Body of pancreas (tissue), 4 donors: ENCODE measurements around the gene ANKRD35. TPM values are rescaled to one million over a fixed set of nuclear protein-coding genes. Genes with fewer than 3 reads are reported as not detected.

Experiments used
- ATAC-seq: fragments of 150-250 bp; one replicate; pipeline ENCODE4 v1.9.1; 2016
- DNase-seq, 4 donors: peaks; one replicate each; pipeline ENCODE4 v3.0.0-alpha.2; 2019
- H3K27ac ChIP-seq, 4 donors: fragments of 200-600 bp; sonication (generic); 1 replicate in 3 of 4; 2 replicates in 1 of 4; pipeline versions ENCODE4 v1.5.1 to v1.6.1; 2016 to 2019; ENCODE audit warnings: mild to moderate bottlenecking in 1 of 4, mixed read lengths in 1 of 4, moderate library complexity in 1 of 4
- H3K27me3 ChIP-seq, 2 donors: fragments of 200-600 bp; sonication (generic); one replicate each; pipeline ENCODE4 v1.6.0; 2016; ENCODE audit warnings: mild to moderate bottlenecking in 1 of 2
- H3K36me3 ChIP-seq, 2 donors: fragments of 200-600 bp; sonication (generic); replicated peaks in 1 of 2; 2 replicates each; pipeline ENCODE4 v1.5.1; 2016; ENCODE audit warnings: low read depth in 2 of 2; ENCODE audit not compliant: insufficient read depth in 1 of 2
- H3K4me1 ChIP-seq: fragments of 200-600 bp; sonication (generic); one replicate; pipeline ENCODE4 v1.6.0; 2016
- H3K4me3 ChIP-seq, 2 donors: fragments of 200-600 bp; sonication (generic); 1 replicate in 1 of 2; 2 replicates in 1 of 2; pipeline ENCODE4 v1.5.1; 2016 to 2019
- H3K9me3 ChIP-seq, 3 donors: fragments of 200-600 bp; sonication (generic); 1 replicate in 2 of 3; 2 replicates in 1 of 3; pipeline ENCODE4 v1.5.1; 2016
- CTCF ChIP-seq, 7 experiments: fragments of 450-650 bp in 4 of 7; fragments of 200-600 bp in 3 of 7; sonication (generic) in 3 of 7; IDR thresholded peaks; one replicate each; pipeline ENCODE4 v1.5.1; 2016 to 2019; ENCODE audit warnings: antibody characterized with exemption in 7 of 7
- POLR2A ChIP-seq, 3 donors: fragments of 450-650 bp; IDR thresholded peaks; one replicate each; pipeline ENCODE4 v1.6.1; 2016; ENCODE audit warnings: antibody characterized with exemption in 3 of 3, mild to moderate bottlenecking in 2 of 3
- WGBS, 2 donors: methylation state at CpG; one replicate each; pipeline ENCODE4 v1.1.5; 2017; 5-methylcytosine and 5-hydroxymethylcytosine counted together
- intact Hi-C: fragments of 100-400 bp; cut with DNase I; formaldehyde crosslinking; loops from one replicate; pipeline ENCODE4 v1.15.1; 2023
- total RNA-seq, 2 donors: library from RNA; depleted of rRNA; stranded (reverse); fragments of >200 nt; gene quantifications; one replicate each; pipeline ENCODE4 v1.1.0, GENCODE V29; 2016

Gene ANKRD35
- total RNA-seq, 2 donors from 2014 or later: 0.26 to 1.3 TPM

DNA sequence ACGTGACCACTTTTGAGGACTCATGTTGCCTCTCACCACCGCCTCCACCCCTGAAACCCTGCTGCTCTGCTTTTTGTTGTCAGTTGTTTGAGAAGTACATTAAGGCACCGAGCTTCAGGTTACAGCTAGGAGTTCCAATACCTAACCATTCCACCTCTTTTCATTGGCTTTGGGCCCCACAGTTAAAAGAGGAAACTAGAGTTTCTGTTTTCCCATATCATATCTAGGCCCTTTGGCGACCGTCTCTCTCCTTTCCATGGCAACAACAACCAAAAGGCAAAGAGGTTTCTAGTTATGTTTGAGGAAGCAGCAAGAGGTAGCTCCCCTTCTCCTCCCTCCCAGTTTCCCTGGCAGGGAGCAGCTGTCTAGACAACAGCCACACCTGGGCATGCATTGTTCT lies 5.9 kb downstream of the ANKRD35 start:
- ATAC-seq (no peak), DNase-seq (no peak)
- Histone ChIP-seq H3K4me3 (no peak overlapping the region), H3K4me1 (no peaks in the 10 kb centered on the region), H3K27ac (no peak overlapping the region), H3K9me3 (no peaks in the 10 kb centered on the region), H3K27me3 (no peaks in the 10 kb centered on the region), H3K36me3 (no peaks in the 10 kb centered on the region)
- TF ChIP-seq CTCF (IDR thresholded peaks at IDR 0.05) (no peak), POLR2A (IDR thresholded peaks at IDR 0.05) (no peak)
- WGBS, 2 donors: 50 to 62% methylated on average over 5 of the region's 5 CpGs
- intact Hi-C loops: no loop called here

- Histone ChIP-seq H3K27ac (no peak overlapping the region), H3K4me1 (no peaks in the 10 kb centered on the region), H3K4me3 (no peak overlapping the region), H3K36me3 (no peaks in the 10 kb centered on the region), H3K9me3 (no peaks in the 10 kb centered on the region), H3K27me3 (no peaks in the 10 kb centered on the region)
- no peak for ATAC-seq
- intact Hi-C loops: no loop called here
- 73 to 83% methylated on average over 2 of the region's 2 CpGs for WGBS, 2 donors
- TF ChIP-seq CTCF (IDR thresholded peaks at IDR 0.05): no peak
- TF ChIP-seq POLR2A (IDR thresholded peaks at IDR 0.05): no peak
- DNase-seq: no peak
These were observed 6.9 kb downstream of the ANKRD35 start for GRCh38 chr1:145878724-145879123.

DNA sequence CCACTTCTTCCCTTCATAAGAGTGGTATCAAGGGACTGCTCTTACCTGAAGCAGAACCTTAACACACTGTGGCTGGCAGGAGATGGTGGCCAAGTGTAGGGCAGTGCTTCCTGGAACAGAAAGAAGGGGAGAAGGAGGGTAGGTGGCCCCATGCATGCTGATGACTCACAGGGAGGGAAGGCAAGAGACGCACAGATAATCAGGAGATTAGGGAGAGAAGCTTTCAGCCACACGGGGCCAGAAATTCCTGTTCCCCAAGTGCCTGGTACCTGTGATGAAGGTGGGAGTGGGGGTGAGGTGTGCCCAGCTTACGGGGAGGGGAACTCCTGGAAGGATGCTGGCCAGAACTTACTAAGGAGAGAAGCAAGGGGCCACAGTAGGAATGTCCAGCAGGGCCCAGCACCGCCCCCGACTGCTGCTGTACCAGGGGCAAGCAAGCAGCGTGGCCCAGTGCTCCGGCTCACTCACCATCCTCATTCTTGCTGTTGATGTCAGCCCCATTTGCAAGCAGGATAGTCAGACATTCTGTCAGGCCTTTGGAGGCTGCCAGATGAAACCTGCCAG lies 7.7 kb downstream of the ANKRD35 start:
- no peaks in the 10 kb centered on the region for H3K4me1 ChIP-seq
- TF ChIP-seq POLR2A (IDR thresholded peaks at IDR 0.05) (no peak), CTCF (IDR thresholded peaks at IDR 0.05) (no peak)
- H3K27ac ChIP-seq: no peak overlapping the region
- no peak overlapping the region for H3K4me3 ChIP-seq
- intact Hi-C loops: no loop called here
- WGBS, 2 donors: 78 to 79% methylated on average over 5 to 7 of the region's 7 CpGs
- H3K27me3 ChIP-seq: no peaks in the 10 kb centered on the region
- no peak for ATAC-seq
- no peaks in the 10 kb centered on the region for H3K36me3 ChIP-seq
- DNase-seq: no peak
- no peaks in the 10 kb centered on the region for H3K9me3 ChIP-seq

DNA sequence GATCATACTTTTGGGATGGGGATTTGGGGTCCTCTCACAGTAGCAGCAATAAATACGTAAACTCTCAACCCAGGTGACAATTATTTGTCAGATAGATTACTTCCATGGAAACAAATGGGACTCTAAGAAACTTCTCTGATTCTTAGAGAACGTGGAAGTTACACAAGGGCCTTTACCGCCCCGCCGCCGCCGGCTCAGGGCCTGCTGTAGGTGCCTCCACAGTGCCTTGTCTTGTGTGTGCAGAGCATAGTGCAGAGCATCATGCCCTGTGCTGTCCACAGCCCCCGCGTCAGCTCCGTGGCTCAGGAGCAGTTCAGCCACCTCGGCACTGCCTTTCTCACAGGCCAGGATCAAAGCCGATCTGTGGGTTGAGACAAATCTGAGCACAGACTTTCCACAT lies 11.0 kb downstream of the ANKRD35 start:
- DNase-seq (no peak), ATAC-seq (no peak)
- intact Hi-C loops: no loop called here
- no peak overlapping the region for H3K27ac ChIP-seq
- TF ChIP-seq CTCF (IDR thresholded peaks at IDR 0.05) (no peak), POLR2A (IDR thresholded peaks at IDR 0.05) (no peak)
- H3K9me3 ChIP-seq: no peaks in the 10 kb centered on the region
- H3K4me1 ChIP-seq: no peaks in the 10 kb centered on the region
- H3K27me3 ChIP-seq: no peaks in the 10 kb centered on the region
- 85 to 94% methylated on average over 8 to 12 of the region's 12 CpGs for WGBS, 2 donors
- no peaks in the 10 kb centered on the region for H3K36me3 ChIP-seq
- H3K4me3 ChIP-seq: no peak overlapping the region
